ENCODE measurements around the gene ADCY1. TPM values are rescaled to one million over a fixed set of nuclear protein-coding genes. Genes with fewer than 3 reads are reported as not detected.
A peak's percentile ranks its signal among the peaks of the same experiment; 100 is the strongest.

The ADCY1 gene
- total RNA-seq, 2 experiments from 2014 or later, result 0.21 to 0.29 TPM

DNA sequence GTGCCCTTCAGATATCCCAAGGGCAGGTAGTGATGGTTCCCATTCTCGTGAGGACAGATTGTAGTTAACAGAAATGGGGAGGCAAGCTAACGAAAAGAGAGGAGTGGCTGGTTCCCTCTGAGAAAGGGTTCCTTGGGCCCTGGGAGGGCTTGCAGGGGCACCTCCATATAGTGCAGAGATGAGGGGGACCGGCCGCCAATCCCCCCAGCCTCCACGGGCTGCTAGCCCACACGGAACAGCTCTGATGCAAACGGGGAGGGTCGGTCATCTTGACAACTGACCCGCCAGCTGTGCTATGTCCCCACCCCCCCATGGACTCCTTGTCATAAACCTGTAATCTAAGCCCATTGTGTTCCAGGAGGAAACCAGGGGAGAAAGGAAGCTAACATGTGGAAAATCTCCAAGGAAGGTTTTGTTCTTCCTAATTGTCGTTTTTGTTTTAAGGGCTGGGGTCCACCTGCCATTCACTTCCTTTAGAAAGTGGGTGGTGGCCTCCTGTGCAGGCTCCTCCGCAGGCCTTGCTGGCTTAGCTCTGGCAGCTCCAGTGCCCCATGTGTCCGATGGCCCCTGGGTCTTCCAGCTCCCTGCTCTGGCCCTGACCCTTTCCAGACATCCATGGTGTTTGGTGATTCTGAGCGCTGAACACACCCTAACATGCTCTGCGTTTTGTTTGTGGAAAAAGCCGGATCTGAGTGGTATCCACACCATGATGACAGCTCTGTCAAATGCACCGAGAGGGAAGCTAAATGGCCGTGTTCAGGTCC is 15.9 kb downstream of the ADCY1 start:
- no peaks in the 10 kb centered on the region for H3K4me1 Mint-ChIP-seq (ENCODE audit: low read depth)
- H3K27ac Mint-ChIP-seq, result no peak overlapping the region
- H3K9me3 Mint-ChIP-seq (ENCODE audit: insufficient read depth), result no peaks in the 10 kb centered on the region
- H3K4me3 Mint-ChIP-seq, result no peak overlapping the region
- no peaks in the 10 kb centered on the region for H3K36me3 Mint-ChIP-seq (ENCODE audit: low read depth)
- no peak for DNase-seq
- ChIA-PET POLR2A (no interaction called here), CTCF (no interaction called here)
- no peaks in the 10 kb centered on the region for H3K27me3 Mint-ChIP-seq (ENCODE audit: low read depth)
- no peak for ATAC-seq

- ATAC-seq, result no peak
- H3K36me3 Mint-ChIP-seq (ENCODE audit: low read depth), result no peaks in the 10 kb centered on the region
- DNase-seq, result no peak
- ChIA-PET CTCF (no interaction called here), POLR2A (no interaction called here)
- no peaks in the 10 kb centered on the region for H3K9me3 Mint-ChIP-seq (ENCODE audit: insufficient read depth)
- no peaks in the 10 kb centered on the region for H3K27me3 Mint-ChIP-seq (ENCODE audit: low read depth)
- no peaks in the 10 kb centered on the region for H3K4me1 Mint-ChIP-seq (ENCODE audit: low read depth)
- no peak overlapping the region for H3K27ac Mint-ChIP-seq
- H3K4me3 Mint-ChIP-seq, result no peak overlapping the region
Measured at GRCh38 chr7:45590679-45591057, 16.5 kb downstream of the ADCY1 start.

DNA sequence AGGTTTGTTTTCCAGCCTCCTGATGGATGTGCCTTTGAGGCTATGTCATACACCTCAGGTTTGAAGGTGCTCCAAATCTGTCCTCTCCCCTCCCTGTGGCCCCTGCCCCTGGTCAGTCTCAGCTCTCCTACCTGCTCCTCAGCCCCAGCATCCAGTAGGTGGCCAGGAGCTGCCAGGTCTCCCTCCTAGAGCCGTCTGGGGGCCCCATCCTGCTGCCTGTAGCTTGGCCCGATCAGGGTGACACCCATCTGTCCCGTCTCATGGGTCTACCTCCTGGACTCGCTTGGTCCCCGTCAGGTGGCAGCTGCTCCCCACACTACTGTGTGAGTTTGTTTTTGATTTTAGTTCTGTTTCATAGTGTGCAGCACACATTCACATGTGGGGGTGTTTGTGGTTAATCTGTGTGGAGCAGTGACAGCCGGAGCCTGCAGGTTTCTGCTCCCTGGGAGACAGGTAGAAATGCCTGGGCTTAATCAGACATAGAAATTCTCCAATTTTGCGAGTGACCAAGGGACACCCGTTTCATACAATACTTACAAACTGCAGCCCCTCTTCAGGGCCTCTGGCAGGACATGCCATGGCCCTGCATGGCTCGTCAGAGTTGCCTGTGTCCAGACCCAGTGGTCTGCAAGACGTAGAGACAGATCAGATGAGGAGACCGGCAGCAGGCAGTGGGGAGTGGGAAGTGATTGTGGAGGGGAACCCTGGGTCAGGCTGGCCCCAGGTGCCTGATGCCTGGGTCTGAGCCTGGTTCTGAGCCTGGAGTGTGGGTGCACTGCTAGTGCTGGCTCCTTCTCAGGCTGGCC is 17.1 kb downstream of the ADCY1 start:
- DNase-seq, result no peak
- Mint-ChIP-seq H3K4me3 (no peak overlapping the region), H3K9me3 (ENCODE audit: insufficient read depth) (no peaks in the 10 kb centered on the region), H3K27me3 (ENCODE audit: low read depth) (no peaks in the 10 kb centered on the region), H3K27ac (no peak overlapping the region), H3K36me3 (ENCODE audit: low read depth) (no peaks in the 10 kb centered on the region), H3K4me1 (ENCODE audit: low read depth) (no peaks in the 10 kb centered on the region)
- POLR2A ChIA-PET, result no interaction called here
- CTCF ChIA-PET, result no interaction called here
- no peak for ATAC-seq

- CTCF ChIA-PET, result no interaction called here
- Mint-ChIP-seq H3K27me3 (ENCODE audit: low read depth) (no peaks in the 10 kb centered on the region), H3K27ac (no peak overlapping the region), H3K36me3 (ENCODE audit: low read depth) (no peaks in the 10 kb centered on the region), H3K4me3 (no peak overlapping the region), H3K4me1 (ENCODE audit: low read depth) (no peaks in the 10 kb centered on the region), H3K9me3 (ENCODE audit: insufficient read depth) (no peaks in the 10 kb centered on the region)
- no peak for DNase-seq
- no peak for ATAC-seq
- POLR2A ChIA-PET, result no interaction called here
Measured at GRCh38 chr7:45592230-45592991, 18.2 kb downstream of the ADCY1 start.

DNA sequence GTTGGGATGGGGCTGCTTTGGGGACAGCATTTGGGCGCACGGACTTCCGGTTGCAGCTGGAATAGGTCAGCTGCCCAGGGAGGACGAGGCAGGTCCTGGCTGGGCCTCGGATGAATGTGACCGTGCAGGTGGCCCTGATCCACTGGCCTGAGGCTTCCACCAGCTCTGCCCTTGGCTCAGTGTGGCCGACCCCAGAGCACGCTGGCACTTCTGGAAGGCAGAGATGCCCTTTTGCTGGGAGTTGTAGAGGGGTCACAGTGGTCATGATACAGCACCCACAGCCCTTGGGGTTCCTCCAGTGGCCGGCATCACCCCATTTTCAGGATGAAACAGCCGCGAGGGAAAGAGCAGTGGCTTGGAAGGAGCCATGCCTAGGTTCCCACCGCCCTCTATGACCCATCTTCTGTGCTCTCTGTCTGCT is 19.0 kb downstream of the ADCY1 start:
- POLR2A ChIA-PET, result no interaction called here
- Mint-ChIP-seq H3K27me3 (ENCODE audit: low read depth) (no peaks in the 10 kb centered on the region), H3K36me3 (ENCODE audit: low read depth) (no peaks in the 10 kb centered on the region)

GRCh38 chr7:45593877-45594276 is 19.7 kb downstream of the ADCY1 start:
- Mint-ChIP-seq H3K9me3 (ENCODE audit: insufficient read depth) (no peaks in the 10 kb centered on the region), H3K27ac (no peak overlapping the region), H3K4me3 (no peak overlapping the region), H3K27me3 (ENCODE audit: low read depth) (no peaks in the 10 kb centered on the region), H3K4me1 (ENCODE audit: low read depth) (no peaks in the 10 kb centered on the region), H3K36me3 (ENCODE audit: low read depth) (no peaks in the 10 kb centered on the region)
- DNase-seq (no peak), ATAC-seq (no peak)
- CTCF ChIA-PET, result no interaction called here
- POLR2A ChIA-PET, result interaction anchor here (0.6 kb wide), 1 partner anchor 18 kb away, joined by 3 read pairs; no protein-coding TSS in a partner anchor

More for the DNA sequence above, 19.0 kb downstream of the ADCY1 start:
- Mint-ChIP-seq H3K9me3 (ENCODE audit: insufficient read depth) (no peaks in the 10 kb centered on the region), H3K4me1 (ENCODE audit: low read depth) (no peaks in the 10 kb centered on the region), H3K4me3 (no peak overlapping the region), H3K27ac (no peak overlapping the region)
- DNase-seq, result no peak
- no peak for ATAC-seq
- CTCF ChIA-PET, result no interaction called here

GRCh38 chr7:45594745-45595535 is 20.8 kb downstream of the ADCY1 start:
- POLR2A ChIA-PET, result no interaction called here
- H3K27me3 Mint-ChIP-seq (ENCODE audit: low read depth), result no peaks in the 10 kb centered on the region
- ATAC-seq (no peak), DNase-seq (no peak)
- CTCF ChIA-PET, result no interaction called here
- H3K36me3 Mint-ChIP-seq (ENCODE audit: low read depth), result no peaks in the 10 kb centered on the region
- H3K4me3 Mint-ChIP-seq, result no peak overlapping the region
- H3K4me1 Mint-ChIP-seq (ENCODE audit: low read depth), result no peaks in the 10 kb centered on the region
- H3K27ac Mint-ChIP-seq, result no peak overlapping the region
- no peaks in the 10 kb centered on the region for H3K9me3 Mint-ChIP-seq (ENCODE audit: insufficient read depth)

GRCh38 chr7:45595809-45596664 is 21.9 kb downstream of the ADCY1 start:
- ChIA-PET CTCF (no interaction called here), POLR2A (no interaction called here)
- Mint-ChIP-seq H3K4me3 (no peak overlapping the region), H3K27ac (no peak overlapping the region), H3K9me3 (ENCODE audit: insufficient read depth) (no peaks in the 10 kb centered on the region), H3K27me3 (ENCODE audit: low read depth) (no peaks in the 10 kb centered on the region), H3K4me1 (ENCODE audit: low read depth) (no peaks in the 10 kb centered on the region), H3K36me3 (ENCODE audit: low read depth) (no peaks in the 10 kb centered on the region)
- ATAC-seq (no peak), DNase-seq (peak; percentile 15)

DNA sequence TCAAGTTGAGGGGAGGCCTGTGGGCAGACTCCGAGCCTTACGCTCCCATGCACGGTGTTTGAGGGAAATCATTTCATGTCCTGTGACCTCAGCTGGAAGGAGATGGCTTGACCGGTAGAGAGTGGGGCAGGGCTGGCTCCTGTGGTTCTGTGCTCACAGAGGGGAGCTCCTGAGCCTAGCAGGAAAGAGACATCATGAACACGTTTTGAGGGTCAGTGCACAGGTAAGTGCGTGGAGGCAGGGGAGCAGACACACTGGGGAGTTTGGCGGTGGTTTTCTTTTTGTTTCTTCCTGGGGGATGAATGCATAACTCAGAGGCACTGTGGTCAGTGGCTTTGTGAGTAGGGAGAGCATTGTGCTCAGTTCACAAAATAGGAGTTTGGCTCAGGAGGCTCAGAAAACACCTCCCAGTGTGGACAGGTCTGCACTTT is 22.5 kb downstream of the ADCY1 start:
- Mint-ChIP-seq H3K9me3 (ENCODE audit: insufficient read depth) (no peaks in the 10 kb centered on the region), H3K27ac (no peak overlapping the region), H3K4me3 (no peak overlapping the region), H3K27me3 (ENCODE audit: low read depth) (no peaks in the 10 kb centered on the region), H3K4me1 (ENCODE audit: low read depth) (no peaks in the 10 kb centered on the region), H3K36me3 (ENCODE audit: low read depth) (no peaks in the 10 kb centered on the region)
- ChIA-PET CTCF (no interaction called here), POLR2A (no interaction called here)
- DNase-seq (peak; percentile 3), ATAC-seq (no peak)

GRCh38 chr7:45597286-45597984 is 23.3 kb downstream of the ADCY1 start:
- POLR2A ChIA-PET, result no interaction called here
- DNase-seq, result peak; percentile 1
- no peaks in the 10 kb centered on the region for H3K27me3 Mint-ChIP-seq (ENCODE audit: low read depth)

More at GRCh38 chr7:45597286-45597984, 23.3 kb downstream of the ADCY1 start:
- Mint-ChIP-seq H3K4me1 (ENCODE audit: low read depth) (no peaks in the 10 kb centered on the region), H3K4me3 (no peak overlapping the region), H3K36me3 (ENCODE audit: low read depth) (no peaks in the 10 kb centered on the region), H3K9me3 (ENCODE audit: insufficient read depth) (no peaks in the 10 kb centered on the region), H3K27ac (no peak overlapping the region)
- CTCF ChIA-PET, result no interaction called here
- ATAC-seq, result no peak
